Jurkat, Clone E6-1 (cell line): ENCODE results near the gene JAM3.

ENCODE experiments used
- DNase-seq: peaks from one replicate; pipeline ENCODE4 v3.0.0-alpha.2; 2011; ENCODE audit warnings: low read depth, low spot score
- H3K4me3 ChIP-seq: 2 replicates; pipeline ENCODE4 v1.5.1; 2011; ENCODE audit warnings: mild to moderate bottlenecking, low read length, control low read depth, moderate library complexity

JAM3 gene

GRCh38 chr11:134037046-134037908, 31.6 kb upstream of the JAM3 start:
- no peak for DNase-seq

GRCh38 chr11:134038897-134039470, 29.9 kb upstream of the JAM3 start:
- no peak for DNase-seq
- no peak overlapping the region for H3K4me3 ChIP-seq

More at GRCh38 chr11:134037046-134037908, 31.6 kb upstream of the JAM3 start:
- H3K4me3 ChIP-seq = peak overlapping the region; percentile 60

- H3K4me3 ChIP-seq = no peak overlapping the region
Observed at GRCh38 chr11:134039726-134040385, 29.0 kb upstream of the JAM3 start.

DNA sequence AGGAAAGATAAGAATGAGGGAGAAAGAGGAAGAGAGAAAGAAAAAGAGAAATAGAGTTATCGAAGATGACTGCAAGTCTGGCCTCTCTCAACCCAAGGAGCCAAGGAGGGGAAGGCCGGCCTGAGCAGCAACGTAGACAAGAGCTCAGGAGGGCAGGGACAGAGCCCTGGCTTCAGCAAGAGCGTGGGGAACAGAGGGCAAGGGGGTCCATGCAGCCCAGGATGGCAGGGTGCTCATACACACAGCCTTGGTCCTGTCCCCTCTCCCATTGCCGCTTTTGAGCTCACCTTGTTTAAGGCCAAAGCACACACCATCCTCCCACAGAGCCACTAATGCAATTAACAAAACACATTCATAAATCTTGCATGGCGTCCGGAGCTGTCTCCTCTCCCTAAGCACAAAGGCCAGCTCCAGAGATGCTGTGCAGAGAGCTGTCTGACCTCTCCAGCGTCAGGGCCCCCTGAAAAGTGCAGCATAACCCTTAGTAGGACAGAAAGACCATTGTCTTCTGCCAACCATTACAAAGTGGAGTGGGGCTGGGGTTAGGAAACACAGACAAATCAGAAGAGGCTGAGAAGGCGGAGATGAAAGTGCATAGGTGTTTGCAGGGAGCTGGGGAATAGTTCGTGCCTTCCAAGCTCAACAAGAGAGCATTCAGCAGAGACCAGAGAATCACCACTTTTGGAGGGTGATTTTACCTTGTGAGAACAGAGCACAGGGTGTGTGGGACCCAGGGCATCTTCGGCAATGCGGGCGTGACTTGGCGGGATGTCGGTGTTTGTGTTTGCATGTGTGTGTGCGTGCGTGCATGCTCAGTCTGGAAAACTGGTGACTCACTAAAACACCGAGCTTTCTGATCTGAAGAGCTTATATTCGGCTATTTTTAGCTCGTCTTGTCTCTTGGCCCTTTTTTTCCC, 28.2 kb upstream of the JAM3 start:
- no peak for DNase-seq
- no peak overlapping the region for H3K4me3 ChIP-seq

More at GRCh38 chr11:134039726-134040385, 29.0 kb upstream of the JAM3 start:
- DNase-seq = no peak

DNA sequence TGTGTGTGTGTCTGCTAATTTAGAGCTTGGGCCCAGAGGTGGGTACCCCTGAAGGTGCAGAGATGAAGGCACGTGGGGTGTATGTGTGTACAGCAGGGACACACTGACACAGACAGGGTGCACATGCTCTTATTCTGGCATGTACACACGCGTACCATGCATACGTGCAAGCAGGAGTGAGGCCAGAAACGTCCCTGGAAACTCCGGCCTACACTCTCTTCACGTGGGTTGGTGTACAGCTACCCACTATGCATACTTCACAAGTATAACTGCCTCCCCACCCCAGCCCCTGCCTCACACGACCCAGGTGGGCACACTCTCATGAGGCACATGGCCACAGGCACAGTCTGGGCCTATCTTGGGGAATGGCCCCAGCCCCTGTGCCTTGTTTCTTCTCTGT, 27.5 kb upstream of the JAM3 start:
- no peak for DNase-seq
- no peak overlapping the region for H3K4me3 ChIP-seq

DNA sequence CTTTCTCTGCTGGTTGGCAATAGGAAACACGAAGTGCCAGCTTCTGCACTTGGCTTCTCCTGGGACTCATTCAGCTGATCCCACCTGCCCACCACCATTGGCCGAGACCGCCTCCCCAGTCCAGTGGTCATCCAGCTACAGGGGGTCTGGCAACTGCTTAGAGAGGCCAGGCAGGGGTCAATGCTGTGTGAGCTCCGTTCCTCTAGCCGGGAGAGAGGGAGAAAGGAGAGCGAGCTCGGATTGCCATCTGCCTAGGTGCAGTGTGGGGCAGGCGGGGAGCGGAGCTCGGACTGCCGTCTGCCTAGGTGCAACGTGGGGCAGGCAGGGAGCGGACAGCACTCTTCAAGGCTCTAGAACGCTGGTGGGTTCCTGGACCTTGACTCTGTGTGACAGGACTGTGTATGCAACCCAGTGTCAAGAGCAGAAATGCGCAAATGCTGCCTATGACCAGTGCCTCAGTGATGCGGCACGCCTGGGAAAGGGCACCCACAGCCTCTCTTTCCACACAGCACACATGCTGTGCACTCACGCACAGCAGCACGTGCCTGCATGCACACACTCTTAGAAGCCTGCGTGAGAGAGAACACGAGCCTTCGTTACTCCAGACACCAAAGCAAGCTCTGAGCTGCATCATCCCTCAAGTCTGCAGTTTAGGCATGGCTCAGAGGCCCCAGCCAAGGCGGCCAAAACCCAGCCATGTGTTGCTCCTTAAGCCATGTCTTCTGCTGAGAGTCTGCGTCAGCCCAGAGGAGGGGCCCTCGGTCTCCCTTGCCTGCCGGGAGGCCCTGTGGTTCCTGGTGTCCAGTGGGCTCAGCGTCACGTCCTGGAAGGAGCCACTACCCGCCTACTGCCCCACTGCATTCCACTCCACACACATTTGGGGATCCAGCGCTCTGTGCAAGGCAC, 26.8 kb upstream of the JAM3 start:
- DNase-seq = no peak
- no peak overlapping the region for H3K4me3 ChIP-seq

DNA sequence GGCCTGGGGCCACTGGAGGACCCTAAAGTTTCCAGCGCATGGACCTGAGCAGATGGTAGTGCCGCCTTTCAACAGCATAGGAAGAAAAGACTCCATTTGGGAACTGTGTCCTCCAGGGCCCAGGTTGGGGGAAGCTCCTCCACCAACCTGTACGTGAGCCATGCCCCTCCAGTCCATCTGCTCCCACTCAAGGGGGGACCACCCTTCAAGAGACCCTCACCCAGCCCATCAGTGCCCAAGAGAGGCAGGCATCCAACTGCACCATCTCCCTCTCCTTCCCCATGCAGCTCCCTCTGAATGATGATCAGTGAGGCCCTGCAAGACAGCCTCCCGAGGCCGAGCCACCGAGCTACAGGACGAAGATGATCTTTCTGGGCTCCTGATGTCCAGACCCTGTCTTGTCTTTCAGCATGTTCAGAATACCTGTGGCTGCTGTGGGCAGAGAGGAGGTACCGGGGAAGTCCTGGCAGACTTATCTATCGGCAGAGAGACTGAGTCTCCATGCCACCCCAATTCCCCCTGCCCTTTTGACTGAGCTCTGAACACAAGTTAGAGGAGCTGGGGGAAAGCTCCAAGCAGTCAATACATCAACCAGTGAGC, 25.0 kb upstream of the JAM3 start:
- no peak for DNase-seq
- no peak overlapping the region for H3K4me3 ChIP-seq

DNA sequence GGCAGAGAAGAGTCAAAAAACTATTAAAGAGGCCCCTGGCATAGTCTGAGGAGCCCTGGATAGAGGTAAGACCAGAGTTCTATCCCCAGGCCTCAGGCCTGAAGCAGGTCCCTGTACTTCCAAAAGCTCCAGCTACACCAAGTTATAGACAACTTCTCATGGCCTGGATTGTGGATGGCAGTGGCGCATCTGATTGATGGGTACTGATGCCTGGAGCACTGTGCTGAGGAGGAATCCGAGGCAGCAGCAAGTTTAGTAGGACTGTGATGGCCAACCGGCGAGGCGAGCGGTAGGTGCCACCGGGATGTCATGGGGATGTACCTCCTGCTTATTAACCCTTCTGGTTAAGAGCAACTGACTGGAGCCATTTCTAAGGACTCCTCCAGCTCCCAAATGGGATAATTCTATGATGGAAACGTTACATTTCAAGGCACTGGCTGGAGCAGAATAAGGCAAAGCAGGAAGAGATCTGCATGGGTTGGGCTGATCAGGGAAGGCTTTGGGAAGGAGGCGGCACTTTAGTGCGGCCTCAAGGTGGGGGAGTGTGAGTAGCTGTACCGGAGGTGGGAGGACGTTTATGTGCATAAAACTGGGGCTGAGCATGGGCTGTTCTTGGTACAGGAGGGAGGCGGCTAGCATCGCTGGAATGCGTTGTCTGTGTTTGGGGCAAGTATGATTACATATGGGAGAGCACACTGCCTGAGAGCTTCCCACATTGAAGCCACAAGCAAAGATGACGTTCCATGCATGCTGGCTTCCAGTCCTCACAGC, 24.2 kb upstream of the JAM3 start:
- DNase-seq = no peak
- H3K4me3 ChIP-seq = no peak overlapping the region

- DNase-seq = no peak
- H3K4me3 ChIP-seq = no peak overlapping the region
Observed at GRCh38 chr11:134045799-134046635, 22.9 kb upstream of the JAM3 start.

- no peak for DNase-seq
- H3K4me3 ChIP-seq = no peak overlapping the region
Observed at GRCh38 chr11:134046681-134047449, 22.0 kb upstream of the JAM3 start.

GRCh38 chr11:134047586-134047999, 21.3 kb upstream of the JAM3 start:
- no peak overlapping the region for H3K4me3 ChIP-seq
- DNase-seq = no peak

DNA sequence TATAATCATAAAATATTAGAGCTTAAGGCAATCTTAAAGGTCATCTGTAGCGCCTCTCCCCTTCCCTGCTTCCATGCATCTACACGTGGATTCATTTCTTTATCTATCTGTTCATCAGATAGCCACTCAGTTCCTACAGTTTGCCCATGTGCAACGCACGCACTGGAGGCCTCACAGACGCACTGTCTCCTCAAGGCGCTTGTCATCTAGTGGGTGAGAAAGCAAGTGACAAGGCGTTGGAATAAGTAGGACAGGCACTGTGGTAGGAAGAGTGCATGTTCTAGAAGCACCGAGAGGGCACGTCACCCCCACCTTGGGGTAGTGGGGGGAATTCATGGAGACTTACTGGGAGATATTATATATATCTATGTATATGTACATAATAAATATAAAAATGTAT, 20.8 kb upstream of the JAM3 start:
- DNase-seq = no peak
- H3K4me3 ChIP-seq = no peak overlapping the region

DNA sequence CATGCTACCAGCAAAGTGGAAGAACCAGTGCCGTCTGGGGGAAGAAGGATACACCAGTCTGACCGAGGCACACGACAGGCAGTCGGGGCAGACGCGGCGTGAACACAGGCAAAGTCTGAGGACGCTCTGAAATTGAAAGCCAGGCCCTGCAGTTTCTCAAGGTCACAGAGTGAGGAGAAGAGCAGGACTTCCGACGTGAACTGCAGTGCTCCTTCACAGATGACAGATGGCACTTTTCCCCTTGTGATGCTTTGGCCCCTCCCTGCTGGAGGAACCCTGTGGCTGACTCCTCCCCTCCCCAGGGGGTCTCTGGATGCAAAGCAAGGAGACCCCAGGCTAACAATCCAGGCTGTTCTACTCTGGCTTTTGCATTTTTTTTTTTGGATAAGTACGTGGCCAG, 19.6 kb upstream of the JAM3 start:
- H3K4me3 ChIP-seq = no peak overlapping the region
- DNase-seq = no peak

DNA sequence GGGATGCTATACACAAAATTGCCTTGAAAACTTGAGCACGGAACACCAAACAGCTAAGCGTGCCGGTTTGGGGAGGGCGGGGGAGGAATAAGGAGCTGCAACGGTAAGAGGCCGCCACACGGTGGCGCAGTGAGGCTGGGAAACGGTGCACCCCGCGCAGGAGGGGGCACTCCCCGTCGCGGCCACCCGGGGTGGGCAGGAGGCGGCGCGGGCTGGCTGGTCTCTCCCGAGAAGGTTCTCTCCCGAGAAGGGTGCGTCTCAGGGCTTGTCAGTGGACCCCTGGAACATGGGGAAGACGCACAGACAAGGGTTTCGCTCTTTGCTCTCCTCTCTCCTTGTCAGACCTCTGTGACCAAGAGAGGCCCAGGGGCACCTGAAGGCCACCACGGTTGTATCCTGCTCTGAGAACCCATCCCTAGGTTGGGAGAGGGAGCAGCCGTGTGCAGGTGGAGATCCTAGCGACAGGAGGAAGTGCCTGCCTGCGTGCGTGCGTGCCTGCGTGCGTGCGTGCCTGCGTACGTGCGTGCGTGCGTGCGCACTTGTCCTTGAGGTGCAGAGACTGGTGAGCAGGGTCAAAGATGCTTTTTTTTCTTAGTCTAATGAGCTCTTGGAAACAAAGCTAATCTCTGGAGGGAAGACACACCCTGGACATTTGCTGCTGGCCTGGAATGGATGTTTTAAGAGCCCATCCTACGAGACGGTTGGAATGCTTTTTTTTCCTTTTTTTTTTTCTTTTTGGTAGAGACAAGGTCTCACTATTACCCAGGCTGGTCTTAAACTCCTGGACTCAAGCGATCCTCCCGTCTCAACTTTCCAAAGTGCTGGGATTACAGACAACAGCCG, 18.1 kb upstream of the JAM3 start:
- peak overlapping the region; percentile 37 for H3K4me3 ChIP-seq
- DNase-seq = peak; percentile 57
